DND-41 (cell line): ENCODE data around the gene WDR90.

Experiments
- ATAC-seq: fragments of 200-7000 bp; cut with Tn5 transposase; 3 replicates; pipeline ENCODE4 v1.9.1; 2021; ENCODE audit warnings: low read depth; ENCODE audit not compliant: insufficient read depth
- DNase-seq: peaks from one replicate; pipeline ENCODE4 v3.0.0-alpha.2; 2020
- H2AFZ ChIP-seq: 2 replicates; pipeline ENCODE4 v1.6.0; 2012; ENCODE audit warnings: low read depth, low read length
- H3K27ac ChIP-seq: 2 replicates; pipeline ENCODE4 v1.5.1; 2012; ENCODE audit warnings: low read length, inconsistent platforms
- H3K27me3 ChIP-seq: fragments of 200-600 bp; sonication (generic); 2 replicates; pipeline ENCODE4 v1.6.0; 2012; ENCODE audit warnings: low read length, mild to moderate bottlenecking, inconsistent platforms; ENCODE audit not compliant: insufficient read depth, poor library complexity
- H3K36me3 ChIP-seq: 2 replicates; pipeline ENCODE4 v1.5.1; 2012; ENCODE audit warnings: low read length, inconsistent platforms; ENCODE audit not compliant: insufficient read depth
- H3K4me1 ChIP-seq: 2 replicates; pipeline ENCODE4 v1.5.1; 2012; ENCODE audit warnings: mild to moderate bottlenecking, low read length; ENCODE audit not compliant: insufficient read depth
- H3K4me2 ChIP-seq: 2 replicates; pipeline ENCODE4 v1.6.0; 2012; ENCODE audit warnings: mild to moderate bottlenecking, moderate library complexity, low read length, inconsistent platforms; ENCODE audit not compliant: insufficient read depth
- H3K4me3 ChIP-seq, 2 experiments: fragments of 200-600 bp in 1 of 2; shearing (Covaris generic) in 1 of 2; 2 replicates each; pipeline ENCODE4 v1.5.1; 2012 to 2016; ENCODE audit warnings: inconsistent platforms in 2 of 2, low read length in 2 of 2, mild to moderate bottlenecking in 2 of 2, low read depth in 1 of 2, moderate library complexity in 1 of 2
- H3K79me2 ChIP-seq: 2 replicates; pipeline ENCODE4 v1.6.0; 2012; ENCODE audit warnings: low read length, inconsistent platforms; ENCODE audit not compliant: insufficient read depth
- H3K9ac ChIP-seq: 2 replicates; pipeline ENCODE4 v1.6.0; 2012; ENCODE audit warnings: low read depth, mild to moderate bottlenecking, inconsistent platforms, low read length, moderate library complexity
- H3K9me3 ChIP-seq: 2 replicates; pipeline ENCODE4 v1.5.1; 2012; ENCODE audit warnings: low read length, moderate library complexity, mild to moderate bottlenecking, inconsistent platforms; ENCODE audit not compliant: insufficient read depth, severe bottlenecking
- H4K20me1 ChIP-seq: 2 replicates; pipeline ENCODE4 v1.6.0; 2012; ENCODE audit warnings: low read length; ENCODE audit not compliant: insufficient read depth
- EZH2 ChIP-seq: IDR thresholded peaks from 3 replicates; pipeline ENCODE4 v1.6.1; 2012; ENCODE audit warnings: borderline replicate concordance, low read depth, mild to moderate bottlenecking, moderate library complexity, low read length, inconsistent platforms; ENCODE audit not compliant: severe bottlenecking
- TF ChIP-seq, protein P1 (sequence below): IDR thresholded peaks from 2 replicates; pipeline ENCODE4 v1.5.1; 2012; ENCODE audit warnings: borderline replicate concordance, low read length, moderate library complexity, mild to moderate bottlenecking; ENCODE audit not compliant: poor library complexity, severe bottlenecking; ENCODE audit errors: extremely low read depth

Gene WDR90

DNA sequence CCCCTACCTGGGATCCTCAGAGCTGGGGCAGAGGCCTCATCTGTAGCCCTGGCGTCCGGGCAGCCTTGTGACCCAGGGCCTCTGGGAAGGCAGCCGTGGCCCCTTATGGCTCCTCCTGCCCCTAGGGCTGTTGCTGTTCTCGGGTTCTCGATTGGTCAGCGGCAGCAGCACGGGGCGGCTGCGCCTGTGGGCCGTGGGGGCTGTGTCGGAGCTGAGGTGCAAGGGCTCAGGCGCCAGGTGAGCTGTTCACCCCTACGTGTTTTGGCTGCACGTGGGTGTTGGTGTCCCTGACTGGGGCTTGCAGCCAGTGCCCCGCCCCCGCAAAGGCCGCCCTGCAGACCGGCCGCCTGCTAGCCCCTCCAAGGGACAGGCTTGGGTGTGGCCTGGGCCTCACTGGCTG lies 12.9 kb downstream of the WDR90 start:
- Histone ChIP-seq H3K9me3 (no peaks in the 10 kb centered on the region), H4K20me1 (peaks cover 23% of the 10 kb centered on the region), H3K36me3 (peaks cover 64% of the 10 kb centered on the region), H3K79me2 (0 out of 2 replicates have a peak, but pooled peaks cover under 1% of the 10 kb centered on the region), H3K27me3 (no peaks in the 10 kb centered on the region), H3K4me1 (peaks cover 4% of the 10 kb centered on the region), H3K27ac (no peak overlapping the region), H3K4me2 (no peak overlapping the region), H3K4me3 (no peak overlapping the region), H3K9ac (no peak overlapping the region), H2AFZ (no peak overlapping the region)
- DNase-seq = no peak
- TF ChIP-seq, protein P1, sequence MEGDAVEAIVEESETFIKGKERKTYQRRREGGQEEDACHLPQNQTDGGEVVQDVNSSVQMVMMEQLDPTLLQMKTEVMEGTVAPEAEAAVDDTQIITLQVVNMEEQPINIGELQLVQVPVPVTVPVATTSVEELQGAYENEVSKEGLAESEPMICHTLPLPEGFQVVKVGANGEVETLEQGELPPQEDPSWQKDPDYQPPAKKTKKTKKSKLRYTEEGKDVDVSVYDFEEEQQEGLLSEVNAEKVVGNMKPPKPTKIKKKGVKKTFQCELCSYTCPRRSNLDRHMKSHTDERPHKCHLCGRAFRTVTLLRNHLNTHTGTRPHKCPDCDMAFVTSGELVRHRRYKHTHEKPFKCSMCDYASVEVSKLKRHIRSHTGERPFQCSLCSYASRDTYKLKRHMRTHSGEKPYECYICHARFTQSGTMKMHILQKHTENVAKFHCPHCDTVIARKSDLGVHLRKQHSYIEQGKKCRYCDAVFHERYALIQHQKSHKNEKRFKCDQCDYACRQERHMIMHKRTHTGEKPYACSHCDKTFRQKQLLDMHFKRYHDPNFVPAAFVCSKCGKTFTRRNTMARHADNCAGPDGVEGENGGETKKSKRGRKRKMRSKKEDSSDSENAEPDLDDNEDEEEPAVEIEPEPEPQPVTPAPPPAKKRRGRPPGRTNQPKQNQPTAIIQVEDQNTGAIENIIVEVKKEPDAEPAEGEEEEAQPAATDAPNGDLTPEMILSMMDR = no peak
- no peak for TF ChIP-seq EZH2
- no peak for ATAC-seq

DNA sequence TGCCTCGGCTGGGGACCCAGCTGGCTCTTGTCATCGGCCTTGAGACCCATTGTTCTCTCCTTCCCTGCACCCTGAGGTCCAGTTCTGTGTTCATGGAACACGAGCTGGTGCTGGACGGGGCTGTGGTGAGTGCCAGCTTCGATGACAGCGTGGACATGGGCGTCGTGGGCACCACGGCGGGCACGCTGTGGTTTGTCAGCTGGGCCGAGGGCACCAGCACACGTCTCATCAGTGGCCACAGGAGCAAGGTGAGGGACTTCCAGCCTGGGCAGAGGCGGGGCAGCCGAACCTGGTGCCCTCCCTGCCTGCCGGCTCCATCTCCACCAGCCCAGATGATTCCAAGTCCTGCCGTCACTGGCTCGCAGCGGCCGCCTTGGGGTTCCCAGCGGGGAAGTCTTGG lies 13.4 kb downstream of the WDR90 start:
- Histone ChIP-seq H4K20me1 (peaks cover 23% of the 10 kb centered on the region), H3K9ac (no peak overlapping the region), H2AFZ (no peak overlapping the region), H3K4me2 (no peak overlapping the region), H3K4me3 (no peak overlapping the region), H3K27ac (no peak overlapping the region), H3K27me3 (no peaks in the 10 kb centered on the region), H3K9me3 (no peaks in the 10 kb centered on the region), H3K36me3 (peaks cover 63% of the 10 kb centered on the region), H3K79me2 (peaks cover 5% of the 10 kb centered on the region), H3K4me1 (peaks cover 9% of the 10 kb centered on the region)
- TF ChIP-seq, protein P1 = no peak
- no peak for TF ChIP-seq EZH2
- DNase-seq = no peak
- no peak for ATAC-seq

DNA sequence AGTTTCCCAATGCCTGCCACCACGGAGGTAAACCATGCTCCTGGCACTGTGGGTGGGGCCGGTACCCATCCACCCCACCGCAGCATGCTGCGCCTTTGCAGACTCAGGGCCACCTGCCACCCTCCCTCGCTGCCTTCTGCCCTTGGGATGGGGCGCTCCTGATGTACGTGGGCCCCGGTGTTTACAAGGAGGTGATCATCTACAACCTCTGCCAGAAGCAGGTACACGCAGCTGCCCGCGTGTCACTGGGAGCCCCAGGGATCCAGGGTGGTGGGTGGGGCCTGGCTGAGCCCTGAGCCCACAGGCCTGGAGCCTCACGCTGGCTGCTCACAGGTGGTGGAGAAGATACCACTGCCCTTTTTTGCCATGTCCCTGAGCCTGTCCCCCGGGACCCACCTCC lies 17.4 kb downstream of the WDR90 start:
- H3K27me3 ChIP-seq = no peaks in the 10 kb centered on the region
- peak overlapping the region; percentile 95 for H3K4me2 ChIP-seq
- peaks cover 25% of the 10 kb centered on the region for H4K20me1 ChIP-seq
- peaks cover 40% of the 10 kb centered on the region for H3K79me2 ChIP-seq
- H3K4me1 ChIP-seq = peaks cover 31% of the 10 kb centered on the region
- H3K4me3 ChIP-seq = no peak overlapping the region; a peak in 1 of 4 replicates
- no peak for DNase-seq
- no peak overlapping the region for H2AFZ ChIP-seq
- H3K9me3 ChIP-seq = no peaks in the 10 kb centered on the region
- peaks cover 65% of the 10 kb centered on the region for H3K36me3 ChIP-seq
- no peak for TF ChIP-seq EZH2
- TF ChIP-seq, protein P1 = no peak
- peak overlapping the region; percentile 99; the same call in 1 of the 2 replicates for H3K9ac ChIP-seq
- ATAC-seq = no peak
- H3K27ac ChIP-seq = no peak overlapping the region; the same call in 1 of the 2 replicates

DNA sequence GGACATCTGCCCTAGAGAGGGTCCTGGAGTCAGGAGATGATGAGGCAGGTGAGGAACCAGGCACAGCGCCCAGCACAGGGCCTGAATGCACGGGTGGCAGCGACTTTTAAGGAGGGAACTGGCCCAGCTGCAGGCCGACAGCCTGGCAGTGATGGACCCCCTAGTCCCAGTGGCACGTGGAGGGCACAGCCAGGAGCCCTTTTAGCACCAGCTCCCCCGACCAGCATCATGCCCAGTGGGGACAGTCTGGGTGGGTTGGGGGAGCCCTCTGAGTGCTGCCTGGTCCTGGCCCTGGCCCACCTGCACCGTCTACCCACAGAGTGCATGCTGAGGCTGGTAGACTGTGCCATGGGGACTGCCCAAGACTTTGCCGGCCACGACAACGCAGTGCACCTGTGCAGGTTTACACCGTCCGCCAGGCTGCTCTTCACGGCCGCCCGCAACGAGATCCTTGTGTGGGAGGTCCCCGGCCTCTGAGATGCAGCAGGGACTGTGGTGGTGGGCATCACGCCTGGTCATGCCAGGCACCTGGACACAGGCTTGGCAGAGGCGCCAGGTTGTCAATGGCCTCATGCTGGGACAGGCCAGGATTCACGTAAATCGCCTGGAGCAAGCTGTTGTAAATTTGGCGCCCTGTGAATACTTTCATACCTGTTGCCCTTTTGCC lies 18.1 kb downstream of the WDR90 start:
- Histone ChIP-seq H3K36me3 (peaks cover 67% of the 10 kb centered on the region), H3K4me3 (peak overlapping the region; percentile 96 to 97; a peak in 3 of 4 replicates), H4K20me1 (peaks cover 30% of the 10 kb centered on the region), H3K4me2 (peak overlapping the region; percentile 95), H2AFZ (peak overlapping the region; percentile 95), H3K9ac (peak overlapping the region; percentile 99), H3K79me2 (peaks cover 40% of the 10 kb centered on the region), H3K4me1 (peaks cover 31% of the 10 kb centered on the region), H3K9me3 (no peaks in the 10 kb centered on the region), H3K27ac (peak overlapping the region; percentile 78), H3K27me3 (no peaks in the 10 kb centered on the region)
- ATAC-seq (no peak; the same call in 2 of the 3 replicates), DNase-seq (no peak)
- TF ChIP-seq, protein P1 = no peak
- no peak for TF ChIP-seq EZH2
